Stimulated activated CD4-positive, alpha-beta T cell treated with anti-CD3 and anti-CD28 coated beads, Interleukin-2, amount 100 ng/mL, for 4 hours (primary cell): ENCODE measurements around the gene SLC17A9.

Experiments used
- DNase-seq: peaks from one replicate; pipeline ENCODE4 v3.0.0-alpha.2; 2020; ENCODE audit warnings: low read depth

The SLC17A9 gene

DNA sequence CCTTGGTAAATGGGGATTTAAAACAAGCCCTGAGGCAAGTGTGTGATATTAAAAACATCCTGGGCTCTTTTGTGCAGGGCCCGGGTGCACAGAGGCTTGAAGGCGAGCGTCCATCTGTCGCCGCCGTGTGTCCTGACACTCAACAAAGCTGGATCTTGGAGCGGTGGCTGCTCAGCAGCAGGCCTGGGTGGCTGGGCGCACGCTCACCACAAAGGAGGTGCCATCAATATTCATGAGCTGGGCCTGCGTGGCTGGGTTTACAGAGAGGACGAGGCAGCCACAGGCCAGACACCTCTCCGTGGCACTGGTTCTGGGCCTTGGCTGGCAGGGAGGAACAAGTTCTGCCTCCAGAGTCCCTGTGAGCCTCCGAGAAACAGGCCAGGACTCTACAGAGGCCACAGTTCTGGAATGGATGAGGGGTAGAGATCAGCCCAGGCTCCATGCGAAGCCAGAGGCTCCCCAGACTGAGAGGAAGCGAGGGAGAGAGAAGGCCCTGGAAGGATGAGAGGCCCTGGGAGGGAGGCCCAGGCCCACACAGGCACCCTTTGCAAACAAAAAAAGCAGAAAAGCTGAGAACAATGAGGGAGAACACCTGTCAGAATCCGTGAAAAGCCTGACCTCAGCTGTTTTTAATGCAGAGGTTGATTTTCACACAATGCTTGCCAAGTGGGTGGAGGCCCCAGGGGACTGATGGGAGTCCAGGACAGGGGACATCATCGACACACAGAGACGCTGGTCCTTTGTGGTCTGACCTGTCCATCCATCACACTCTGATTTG lies 32.3 kb downstream of the SLC17A9 start:
- no peak for DNase-seq

DNA sequence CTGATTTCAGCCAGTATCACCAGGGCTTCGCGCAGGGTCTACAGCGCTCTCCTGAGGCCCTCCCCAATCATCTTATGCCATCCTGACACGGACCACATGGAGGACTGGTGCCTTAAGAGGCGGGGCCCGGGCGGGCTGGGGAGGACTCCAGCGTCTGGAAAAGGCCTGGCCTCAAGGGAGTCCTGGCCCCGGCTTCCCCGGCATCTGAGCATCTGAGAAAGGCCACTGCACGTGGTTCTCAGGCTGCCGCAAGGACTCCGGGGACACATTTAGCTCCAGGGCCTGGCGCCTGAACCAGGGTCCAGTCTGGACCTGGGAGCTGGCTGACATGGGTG lies 32.9 kb downstream of the SLC17A9 start:
- DNase-seq, result no peak

DNA sequence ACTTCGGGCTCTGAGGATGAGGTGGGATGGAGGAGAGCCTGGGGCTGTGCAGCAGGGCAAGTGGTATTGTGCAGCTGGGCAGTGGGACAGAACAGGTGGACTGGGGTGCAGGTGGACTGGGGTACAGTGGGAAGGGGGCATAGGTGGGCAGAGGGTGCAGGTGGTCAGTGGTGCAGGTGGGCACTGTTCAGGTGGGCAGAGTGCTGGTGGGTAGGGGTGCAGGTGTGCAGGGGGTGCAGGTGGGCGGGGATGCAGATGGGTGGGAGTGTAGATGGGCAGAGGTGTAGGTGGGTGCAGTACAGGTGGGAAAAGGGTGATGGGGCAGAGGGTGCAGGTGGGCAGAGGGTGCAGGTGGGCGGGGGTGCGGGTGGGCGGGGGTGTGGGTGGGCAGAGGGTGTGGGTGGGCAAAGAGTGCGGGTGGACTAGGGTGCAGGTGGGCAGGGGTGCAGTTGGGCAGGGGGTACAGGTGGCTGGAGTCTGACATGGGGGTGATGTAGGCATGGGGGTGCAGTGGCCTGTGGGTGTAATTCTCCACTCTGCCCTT lies 33.8 kb downstream of the SLC17A9 start:
- DNase-seq, result no peak

DNA sequence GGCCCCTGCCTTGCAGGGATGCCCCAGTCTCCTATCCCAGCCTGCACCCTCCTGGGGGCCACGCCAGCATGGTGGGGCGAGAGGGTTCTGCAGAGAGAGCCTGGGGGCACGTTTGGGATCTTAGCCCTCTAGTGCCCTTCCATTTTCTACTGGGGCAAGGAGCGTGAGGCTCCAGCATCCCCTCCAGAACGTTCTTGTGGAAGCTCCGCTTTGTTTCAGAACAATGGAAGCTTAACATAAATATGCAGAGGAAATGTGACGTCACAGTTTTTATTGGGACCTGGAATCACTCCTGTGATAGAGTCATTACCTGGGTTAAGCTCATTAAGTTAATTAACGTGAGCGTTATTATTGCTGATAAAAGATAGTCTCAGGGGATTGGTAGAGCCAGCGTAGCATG lies 34.6 kb downstream of the SLC17A9 start:
- no peak for DNase-seq

DNA sequence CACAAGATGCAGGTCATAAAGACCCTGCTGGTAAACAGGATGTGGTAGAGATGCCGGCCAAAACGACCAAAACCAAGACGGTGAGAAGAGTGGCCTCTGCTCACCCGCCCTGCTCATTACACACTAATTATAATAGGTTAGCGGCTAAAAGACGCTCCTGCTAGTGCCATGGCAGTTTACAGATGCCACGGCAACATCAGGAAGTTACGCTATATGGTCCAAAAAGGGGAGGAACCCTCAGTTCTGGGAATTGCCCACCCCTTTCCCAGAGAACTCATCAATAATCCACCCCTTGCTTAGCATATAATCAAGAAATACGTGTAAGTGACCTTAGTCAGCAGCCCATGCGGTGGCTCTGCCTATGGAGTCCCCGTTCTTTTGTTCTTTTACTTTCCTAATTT lies 36.7 kb downstream of the SLC17A9 start:
- no peak for DNase-seq

DNA sequence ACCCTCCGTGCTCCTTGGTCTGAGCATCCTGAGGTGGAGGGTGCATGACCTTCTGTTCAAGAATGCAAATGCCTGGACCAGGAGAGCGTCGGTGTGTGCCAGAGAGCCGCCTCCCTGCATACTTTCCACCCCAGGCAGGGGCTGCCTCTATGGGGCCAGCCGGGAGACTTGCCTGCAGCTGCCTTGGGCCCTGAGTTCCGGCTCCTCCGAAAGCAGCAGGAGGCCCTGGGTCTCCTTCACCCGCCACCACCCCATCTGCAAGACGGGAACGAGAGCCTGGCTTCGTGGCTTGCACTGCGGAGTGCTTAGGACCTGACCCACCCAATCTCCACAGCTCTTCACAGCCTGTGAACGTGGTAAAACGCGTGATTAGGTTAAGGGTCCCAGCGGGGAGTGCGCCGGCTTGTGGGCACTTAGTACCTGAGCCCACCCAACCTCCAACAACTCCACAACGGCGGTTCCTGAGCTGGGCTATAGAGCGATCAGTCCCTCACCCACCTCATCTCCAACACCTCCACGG lies 37.9 kb downstream of the SLC17A9 start:
- DNase-seq, result no peak

DNA sequence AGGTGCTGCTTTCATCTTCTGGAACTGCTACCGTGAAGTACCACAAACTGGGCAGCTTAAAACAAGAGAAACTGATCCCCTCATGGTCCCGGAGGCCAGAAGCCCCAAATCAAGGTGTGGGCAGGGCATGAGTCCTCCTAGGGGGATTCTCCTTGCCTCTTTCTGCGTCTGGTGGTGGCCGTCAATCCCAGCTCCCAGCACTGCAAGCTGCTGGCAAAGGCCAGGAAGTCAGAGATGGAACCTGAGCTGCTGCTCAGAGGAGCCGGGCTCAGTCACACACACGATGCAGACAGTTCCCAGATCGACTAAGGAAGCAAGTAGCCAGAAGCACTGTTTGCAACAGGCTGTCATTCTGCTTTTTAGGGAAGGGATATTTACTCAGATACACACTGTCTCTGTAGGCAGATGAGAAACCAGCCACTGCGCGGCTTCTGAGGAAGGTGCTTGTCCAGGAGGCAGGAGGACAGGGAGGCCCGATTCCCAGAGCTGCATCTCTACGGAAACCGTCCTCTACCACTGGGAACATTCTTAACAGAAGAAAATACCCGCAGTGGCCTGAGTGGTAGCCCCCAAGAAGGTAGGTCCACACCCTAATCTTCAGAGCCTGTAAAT lies 38.8 kb downstream of the SLC17A9 start:
- no peak for DNase-seq

DNA sequence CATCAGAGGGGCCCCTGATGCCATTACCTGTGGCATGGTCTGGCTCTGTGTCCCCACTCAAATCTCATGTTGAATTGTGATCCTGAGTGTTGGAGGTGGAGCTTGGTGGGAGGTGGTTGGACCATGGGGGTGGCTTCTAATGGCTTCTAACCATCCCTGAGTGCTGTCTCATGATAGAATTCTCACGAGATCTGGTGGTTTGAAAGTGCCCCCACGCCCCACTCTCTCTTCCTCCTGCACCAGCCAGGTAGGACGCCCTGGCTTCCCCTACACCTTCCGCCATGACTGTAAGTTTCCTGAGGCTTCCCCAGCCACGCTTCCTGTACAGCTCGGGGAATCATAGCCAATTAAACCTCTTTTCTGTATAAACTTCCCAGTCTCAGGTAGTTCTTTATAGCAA lies 39.4 kb downstream of the SLC17A9 start:
- DNase-seq, result no peak

DNA sequence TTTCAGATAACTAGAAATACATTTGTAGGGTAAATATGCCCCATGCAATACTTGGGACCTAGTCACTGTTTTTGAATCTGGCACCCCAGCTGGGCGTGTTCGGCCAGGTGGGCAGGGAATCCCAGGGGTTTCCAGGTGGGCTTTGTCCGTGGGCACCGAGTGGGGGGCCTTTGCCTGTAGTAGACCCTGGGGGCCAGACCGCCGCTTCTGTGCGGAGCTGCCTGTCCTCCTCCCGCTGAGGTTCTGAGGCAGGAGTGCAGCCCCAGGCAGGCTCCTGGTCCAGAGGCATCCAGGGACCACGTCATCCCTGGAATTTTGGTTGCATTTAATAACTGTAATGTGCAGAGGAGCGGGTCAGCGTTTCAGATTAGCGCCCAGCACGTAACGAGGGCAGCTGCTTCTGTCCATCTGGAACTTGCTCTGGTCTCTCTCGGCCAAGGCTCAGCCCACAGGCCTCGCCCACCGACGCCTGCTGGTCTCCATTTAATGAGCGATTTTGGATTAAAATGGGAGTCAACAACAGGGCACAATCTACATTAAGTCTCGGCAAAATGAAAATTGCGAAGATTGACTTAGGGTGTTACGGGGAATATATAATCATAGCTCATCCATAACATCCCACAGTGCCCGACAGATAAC lies 41.5 kb downstream of the SLC17A9 start:
- no peak for DNase-seq

DNA sequence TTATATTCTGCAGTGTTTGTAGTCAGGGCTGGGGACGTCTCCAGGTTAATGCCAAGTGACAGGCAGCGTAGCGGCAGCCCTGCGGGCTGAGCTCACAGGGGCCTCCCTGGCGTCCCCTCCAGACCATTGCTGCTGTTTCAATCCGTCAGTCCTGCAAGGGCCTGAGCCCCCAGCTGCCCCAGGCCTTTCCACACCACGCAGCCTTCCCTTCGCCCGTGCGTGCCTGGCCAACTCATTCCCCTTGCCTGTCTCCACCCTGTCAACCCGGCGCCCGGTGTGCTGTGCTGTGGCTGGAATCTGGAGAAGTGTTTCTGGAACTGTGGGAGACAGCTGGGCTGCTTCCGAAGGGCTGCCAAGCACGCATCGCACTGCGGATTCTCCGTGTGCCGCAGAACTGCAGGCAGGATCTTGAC lies 42.4 kb downstream of the SLC17A9 start:
- no peak for DNase-seq

DNA sequence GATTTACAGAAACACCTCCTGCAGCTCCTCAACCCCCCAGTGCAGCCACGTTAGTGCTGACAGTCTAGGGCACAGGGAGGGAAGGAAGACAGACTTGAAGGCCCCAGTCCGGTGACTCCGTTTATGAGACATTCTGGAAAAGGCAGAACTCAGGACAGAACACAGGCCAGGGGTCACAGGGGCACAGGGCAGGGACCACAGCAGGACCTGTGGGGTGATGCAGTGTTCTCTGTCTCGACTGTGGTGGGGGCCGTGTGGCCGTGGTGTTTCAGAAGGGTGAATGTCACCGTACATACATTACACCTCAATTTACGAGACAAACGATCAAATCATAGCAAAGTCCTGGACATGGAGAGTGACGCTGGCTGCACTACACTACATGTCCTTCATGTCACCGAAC lies 43.0 kb downstream of the SLC17A9 start:
- DNase-seq, result no peak

DNA sequence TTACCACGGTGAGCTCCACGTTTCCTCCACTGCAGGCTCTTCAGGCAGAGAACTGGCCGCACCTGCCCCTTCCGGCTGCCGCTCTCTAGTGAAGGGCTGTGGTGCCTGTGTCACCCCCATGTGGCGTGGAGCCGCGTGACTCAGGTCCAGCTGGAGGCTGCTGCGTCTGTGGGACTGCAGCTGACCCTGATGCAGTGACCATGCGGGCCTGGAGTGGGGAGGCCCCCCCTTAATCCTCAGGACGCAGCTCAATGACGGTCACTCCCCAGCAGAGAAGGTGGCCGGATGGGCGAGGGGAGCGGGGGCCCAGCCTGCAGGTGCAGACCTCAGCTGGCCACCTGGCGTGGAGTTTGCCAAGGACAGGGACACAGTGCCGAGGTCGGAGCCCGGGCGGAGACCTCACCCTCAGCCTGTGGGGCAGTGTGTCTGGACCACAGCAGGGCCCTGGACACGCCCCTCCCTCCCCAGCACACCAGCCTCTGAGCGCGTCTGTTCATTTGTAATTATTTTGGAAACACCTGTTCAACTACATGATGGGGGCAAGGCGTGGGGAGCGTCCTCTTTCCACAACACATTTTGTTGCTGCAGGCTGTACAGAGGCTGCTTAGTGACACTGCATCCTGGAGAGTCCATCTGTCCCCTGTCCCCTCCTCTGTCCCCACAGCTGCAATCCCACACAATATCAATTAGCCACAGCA lies 43.5 kb downstream of the SLC17A9 start:
- no peak for DNase-seq

DNA sequence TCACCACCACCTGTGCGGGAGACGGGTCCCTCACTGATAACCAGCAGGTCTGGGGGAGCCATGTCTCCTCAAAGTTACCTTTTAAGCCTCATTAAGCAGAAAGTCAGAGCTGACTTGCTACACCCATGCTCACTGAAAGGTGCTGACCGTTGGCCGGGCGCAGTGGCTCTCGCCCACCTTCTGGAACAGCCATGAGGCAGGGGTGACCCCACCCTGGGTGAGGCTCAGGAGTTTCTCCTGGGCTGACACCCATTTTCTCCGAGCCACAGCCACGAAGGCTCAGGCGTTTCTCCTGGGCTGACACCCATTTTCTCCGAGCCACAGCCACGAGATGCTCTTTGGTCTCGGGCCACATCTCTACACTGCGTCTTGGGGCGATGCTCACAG lies 44.1 kb downstream of the SLC17A9 start:
- no peak for DNase-seq

DNA sequence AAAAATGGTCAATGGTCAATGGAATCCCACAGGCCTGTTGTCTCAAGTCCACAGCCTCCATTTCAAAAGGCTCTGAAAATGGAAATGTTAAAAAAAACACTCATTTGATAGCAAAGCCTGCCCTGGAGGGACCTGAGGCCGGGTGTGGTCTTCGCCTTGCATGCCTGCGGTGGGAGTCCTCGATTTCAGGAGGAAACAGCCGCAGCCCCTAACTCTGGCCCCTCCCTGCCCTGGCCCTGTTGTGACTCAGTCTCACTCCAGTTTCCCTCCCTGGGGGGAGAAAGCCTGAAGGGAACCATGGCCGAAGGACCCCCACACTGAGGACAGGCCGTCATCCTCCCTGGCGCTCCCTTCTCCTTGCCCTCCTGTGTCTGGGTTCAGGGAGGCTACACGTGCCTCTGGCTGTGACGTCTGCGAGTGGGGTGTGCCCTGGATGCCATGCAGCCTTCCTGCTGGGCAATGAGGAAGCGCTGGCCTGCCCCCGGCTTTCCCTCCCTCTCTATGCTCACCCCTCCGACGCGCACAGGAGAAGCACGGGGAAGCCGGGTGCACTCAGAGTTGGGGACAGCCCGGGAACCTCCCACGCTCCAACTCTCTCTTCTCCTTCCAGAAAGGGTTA lies 45.0 kb downstream of the SLC17A9 start:
- DNase-seq, result no peak

DNA sequence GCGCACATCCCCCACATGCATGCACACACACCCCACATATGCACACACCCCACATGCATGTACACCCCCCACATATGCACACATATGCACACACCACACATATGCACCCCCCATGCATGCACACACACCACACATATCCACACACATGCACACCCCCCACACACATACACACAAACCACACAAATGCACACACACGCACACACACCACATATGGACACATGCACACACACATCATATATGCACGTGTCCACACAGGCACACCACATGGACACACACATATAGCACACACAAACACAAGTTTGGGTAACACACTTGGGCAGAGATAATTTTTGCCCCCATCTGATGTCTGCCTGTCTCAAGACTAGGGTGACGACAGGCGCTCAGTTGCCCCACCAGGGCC lies 45.9 kb downstream of the SLC17A9 start:
- no peak for DNase-seq

DNA sequence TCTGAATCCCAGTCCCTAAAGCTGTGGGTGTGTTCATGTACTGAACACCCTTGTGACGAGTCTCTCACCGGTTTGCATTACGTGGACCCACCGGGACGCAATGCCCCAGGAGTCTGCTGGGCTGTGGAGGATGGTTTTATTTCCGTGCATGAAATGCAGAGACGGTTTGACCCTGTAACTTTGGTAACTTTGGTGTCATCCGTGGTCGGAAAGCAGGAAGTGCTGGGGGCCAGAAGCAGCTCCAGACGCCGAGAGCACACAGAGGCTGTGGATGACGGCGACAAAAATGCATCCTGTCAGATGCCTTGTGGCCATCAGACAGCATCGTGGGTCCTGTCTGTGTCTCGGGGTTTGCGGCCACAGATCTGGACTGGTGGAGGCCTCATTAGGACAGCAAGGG lies 47.1 kb downstream of the SLC17A9 start:
- DNase-seq, result no peak

DNA sequence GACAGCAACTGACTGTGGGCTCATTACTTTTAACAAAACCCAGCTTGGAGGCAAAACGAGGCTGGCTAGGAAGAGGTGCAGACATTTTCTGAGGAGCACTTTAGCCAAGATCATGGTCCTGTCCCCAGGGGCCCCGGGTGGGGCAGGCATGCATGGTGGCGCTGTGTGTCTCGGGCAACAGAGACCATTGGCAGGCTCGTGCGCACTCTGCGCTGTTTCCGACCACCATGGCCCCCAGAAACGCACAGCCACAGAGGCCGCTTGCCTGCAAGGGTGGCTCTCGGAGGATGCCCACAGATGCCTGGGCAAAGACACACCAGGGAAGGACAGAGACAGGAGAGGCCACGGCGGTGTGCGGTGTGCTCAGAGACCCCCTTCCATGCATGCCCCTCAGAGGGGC lies 47.5 kb downstream of the SLC17A9 start:
- no peak for DNase-seq

DNA sequence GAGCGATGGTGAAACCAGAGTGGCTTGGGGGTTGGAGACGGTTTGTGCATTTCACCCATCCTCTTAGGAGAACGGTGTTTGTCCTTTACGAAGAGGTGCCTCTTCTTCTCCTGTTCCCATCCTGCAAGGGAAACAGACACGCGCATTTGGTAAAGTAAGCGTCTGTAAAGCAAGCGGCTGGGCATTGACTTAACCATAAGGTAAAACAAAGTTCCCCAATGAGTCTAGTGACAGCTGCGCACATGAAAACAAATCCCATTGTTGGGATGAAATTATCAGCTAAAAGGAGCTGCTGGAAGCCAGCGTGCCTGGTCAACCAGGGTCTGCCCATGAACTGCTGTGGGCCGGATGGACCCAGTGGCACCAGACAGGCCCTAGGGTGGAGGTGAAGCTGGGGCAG lies 48.4 kb downstream of the SLC17A9 start:
- DNase-seq, result no peak

DNA sequence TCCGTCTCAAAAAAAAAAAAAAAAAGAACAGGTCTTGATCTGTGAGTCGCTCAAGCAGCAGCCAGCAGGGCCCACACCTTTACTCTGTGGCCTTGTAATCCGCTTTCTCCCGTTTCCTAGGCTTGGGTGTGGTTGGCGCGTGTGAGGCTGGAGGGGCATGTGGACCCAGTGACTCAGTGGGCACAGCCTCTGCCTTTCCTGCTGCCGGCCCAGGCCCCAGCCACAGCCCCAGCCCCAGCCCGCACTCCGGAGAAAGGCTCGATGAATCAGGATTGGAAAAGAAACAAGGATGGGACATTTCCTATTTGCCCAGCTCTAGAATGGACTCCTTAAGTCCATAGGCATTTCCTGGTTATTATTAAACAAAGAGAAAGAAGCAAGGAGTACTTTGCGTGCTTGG lies 50.0 kb downstream of the SLC17A9 start:
- no peak for DNase-seq

DNA sequence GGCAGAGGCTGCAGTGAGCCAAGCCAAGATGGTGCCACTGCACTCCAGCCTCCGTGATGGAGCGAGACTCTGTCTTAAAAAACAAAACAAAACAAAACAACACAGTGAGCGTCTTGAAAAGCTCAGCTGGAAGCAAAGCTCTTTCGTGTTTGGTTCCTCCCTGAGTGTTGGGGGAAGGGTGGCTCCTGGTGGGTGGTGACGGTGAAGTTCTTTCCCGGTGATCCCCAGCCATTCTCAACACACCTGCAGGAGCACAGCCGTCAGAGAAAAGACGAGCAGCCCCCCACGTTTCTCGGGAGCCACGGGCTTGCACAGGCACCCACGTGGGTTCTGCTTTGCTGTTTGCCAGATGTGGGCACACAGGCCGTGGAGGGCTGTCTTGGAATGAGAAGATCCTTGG lies 51.0 kb downstream of the SLC17A9 start:
- DNase-seq, result no peak

DNA sequence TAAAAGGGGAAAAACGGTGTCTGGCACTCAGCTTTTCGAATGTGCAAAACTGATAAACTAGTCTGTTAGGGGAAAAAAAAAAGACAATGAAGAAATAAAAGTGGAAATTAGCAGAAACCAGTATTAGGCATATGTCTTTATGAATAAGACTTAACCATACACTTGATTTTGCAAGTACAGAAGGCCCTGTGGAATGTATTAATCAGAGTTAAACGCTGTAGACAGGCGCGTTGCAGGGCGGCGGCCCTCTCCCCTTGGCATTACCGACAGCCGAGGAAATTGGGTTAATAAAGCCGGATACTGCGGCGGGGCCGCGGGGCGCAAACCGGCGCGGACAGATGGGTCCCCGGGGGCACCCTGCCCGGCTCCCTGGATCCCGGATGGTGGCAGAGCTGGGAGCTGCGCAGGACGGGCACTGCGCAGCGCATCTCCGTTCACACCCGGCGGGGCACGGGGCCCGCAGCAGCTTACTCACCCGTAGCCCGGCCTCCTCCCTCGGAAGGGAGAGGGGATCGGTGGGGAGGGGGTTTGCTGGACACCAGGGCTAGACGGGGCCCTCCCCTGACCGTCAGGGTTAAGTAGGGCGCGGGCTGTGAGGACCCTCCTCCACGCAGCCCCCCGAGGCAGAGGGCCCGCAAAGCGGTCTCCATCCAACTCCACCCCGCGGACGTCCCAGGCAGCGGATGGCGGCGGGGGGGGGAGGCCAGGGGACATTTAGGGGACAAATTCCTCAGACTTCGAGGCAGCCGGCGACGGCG lies 52.3 kb downstream of the SLC17A9 start:
- no peak for DNase-seq
